H1 (cell line): ENCODE results near the gene GPRIN1. TPM values are rescaled to one million over a fixed set of nuclear protein-coding genes. Genes with fewer than 3 reads are reported as not detected.

Experiments
- CTCF ChIA-PET: fragments of 300-600 bp; sonication (Branson Sonifier 250); formaldehyde crosslinking; loops from one replicate; lab custom pipeline; 2021; ENCODE audit not compliant: partially characterized antibody; lab: Charles Lee
- POLR2A ChIA-PET: fragments of 300-600 bp; sonication (Branson Sonifier 250); formaldehyde crosslinking; loops from one replicate; lab custom pipeline; 2021; ENCODE audit warnings: inconsistent platforms; ENCODE audit not compliant: partially characterized antibody; lab: Charles Lee
- DNase-seq, 2 experiments: peaks; one replicate each; pipeline versions ENCODE4 v3.0.0 to v3.0.0-alpha.2; 2010 to 2022; ENCODE audit warnings: low spot score in 2 of 2, low read depth in 1 of 2, mixed read lengths in 1 of 2
- FAIRE-seq: peaks from 2 replicates; lab custom pipeline; 2011; peaks lifted over from hg19 to GRCh38; lab: Jason Lieb, UNC
- H2AFZ ChIP-seq: 2 replicates; pipeline ENCODE4 v1.8.1; 2012; ENCODE audit warnings: low read length, inconsistent platforms
- H2AK5ac ChIP-seq: 2 replicates; pipeline ENCODE4 v1.6.1; 2013; ENCODE audit warnings: low read depth, low read length
- H2BK120ac ChIP-seq: replicated peaks from 2 replicates; pipeline ENCODE3; 2013; ENCODE audit warnings: low read depth, low read length, inconsistent platforms
- H2BK12ac ChIP-seq: 2 replicates; pipeline ENCODE4 v1.6.1; 2013; ENCODE audit warnings: low read depth, low read length
- H2BK15ac ChIP-seq: 2 replicates; pipeline ENCODE4 v1.6.1; 2013; ENCODE audit warnings: low read length
- H2BK20ac ChIP-seq: 2 replicates; pipeline ENCODE4 v1.6.1; 2013; ENCODE audit warnings: low read length
- H2BK5ac ChIP-seq: 2 replicates; pipeline ENCODE4 v1.6.1; 2013; ENCODE audit warnings: low read depth, low read length
- H3K14ac ChIP-seq: 2 replicates; pipeline ENCODE4 v1.6.1; 2013; ENCODE audit warnings: inconsistent platforms; ENCODE audit not compliant: insufficient read length
- H3K18ac ChIP-seq: 2 replicates; pipeline ENCODE4 v1.6.1; 2013; ENCODE audit warnings: low read length; ENCODE audit errors: extremely low read depth
- H3K23ac ChIP-seq: 2 replicates; pipeline ENCODE4 v1.6.1; 2013; ENCODE audit warnings: inconsistent platforms; ENCODE audit not compliant: insufficient read length
- H3K23me2 ChIP-seq: 2 replicates; pipeline ENCODE4 v1.6.1; 2013; ENCODE audit warnings: low read depth, low read length
- H3K27ac ChIP-seq: 2 replicates; pipeline ENCODE4 v1.6.1; 2011; ENCODE audit warnings: low read depth, low read length, inconsistent platforms
- H3K27me3 ChIP-seq, 4 experiments: replicated peaks in 1 of 4; 1 replicate in 1 of 4; 2 replicates in 3 of 4; pipeline versions ENCODE4 v1.6.1 to v1.8.1; 2011 to 2013; ENCODE audit warnings: low read length in 3 of 4, mild to moderate bottlenecking in 3 of 4, inconsistent platforms in 2 of 4, mixed read lengths in 2 of 4, moderate library complexity in 1 of 4; ENCODE audit not compliant: control insufficient read depth in 3 of 4, insufficient read depth in 3 of 4; ENCODE audit errors: extremely low read depth in 1 of 4
- H3K36me3 ChIP-seq, 4 experiments: 2 replicates each; pipeline versions ENCODE4 v1.6.1 to v1.8.1; 2011 to 2013; ENCODE audit warnings: mild to moderate bottlenecking in 4 of 4, low read length in 3 of 4, moderate library complexity in 2 of 4, control low read depth in 1 of 4, inconsistent platforms in 1 of 4; ENCODE audit not compliant: insufficient read depth in 4 of 4, control insufficient read depth in 2 of 4
- H3K4ac ChIP-seq: replicated peaks from 2 replicates; pipeline ENCODE3; 2013; ENCODE audit warnings: low read length, low read depth, mixed read lengths, inconsistent platforms; ENCODE audit not compliant: insufficient read length
- H3K4me1 ChIP-seq, 4 experiments: replicated peaks in 1 of 4; 1 replicate in 1 of 4; 2 replicates in 3 of 4; pipeline versions ENCODE4 v1.6.1 to v1.8.1; 2011 to 2013; ENCODE audit warnings: low read length in 3 of 4, inconsistent platforms in 2 of 4, mixed read lengths in 1 of 4; ENCODE audit not compliant: insufficient read depth in 4 of 4, control insufficient read depth in 3 of 4
- H3K4me2 ChIP-seq, 2 experiments: 2 replicates each; pipeline versions ENCODE4 v1.6.1 to v1.8.1; 2011 to 2013; ENCODE audit warnings: low read depth in 2 of 2, low read length in 2 of 2, control low read depth in 1 of 2, inconsistent platforms in 1 of 2, mild to moderate bottlenecking in 1 of 2; ENCODE audit not compliant: insufficient read depth in 1 of 2
- H3K4me3 ChIP-seq, 4 experiments: fragments of 200-600, 300-600 bp in 1 of 4; sonication (generic), shearing (Covaris generic), sonication (Bioruptor Twin) in 1 of 4; 2 replicates each; pipeline versions ENCODE4 v1.5.1 to v1.8.1; 2011 to 2016; ENCODE audit warnings: low read length in 4 of 4, low read depth in 3 of 4, control low read depth in 2 of 4, inconsistent platforms in 2 of 4, mild to moderate bottlenecking in 2 of 4, mixed read lengths in 1 of 4, moderate library complexity in 1 of 4; ENCODE audit not compliant: insufficient read depth in 2 of 4; ENCODE audit errors: extremely low read depth in 1 of 4
- H3K56ac ChIP-seq: replicated peaks from 2 replicates; pipeline ENCODE3; 2013; ENCODE audit warnings: low read depth, mild to moderate bottlenecking, mixed read lengths, low read length, inconsistent platforms; ENCODE audit not compliant: insufficient read length
- H3K79me1 ChIP-seq: 2 replicates; pipeline ENCODE4 v1.6.1; 2013; ENCODE audit warnings: low read depth, low read length, control low read depth
- H3K79me2 ChIP-seq, 2 experiments: 2 replicates each; pipeline versions ENCODE4 v1.6.1 to v1.8.1; 2012 to 2013; ENCODE audit warnings: low read length in 2 of 2, mild to moderate bottlenecking in 2 of 2, inconsistent platforms in 1 of 2; ENCODE audit not compliant: insufficient read depth in 2 of 2, control insufficient read depth in 1 of 2
- H3K9ac ChIP-seq, 4 experiments: replicated peaks in 1 of 4; 1 replicate in 1 of 4; 2 replicates in 3 of 4; pipeline versions ENCODE4 v1.6.1 to v1.8.1; 2011 to 2013; ENCODE audit warnings: low read depth in 3 of 4, low read length in 3 of 4, control low read depth in 2 of 4, mild to moderate bottlenecking in 2 of 4, moderate library complexity in 2 of 4, inconsistent platforms in 1 of 4; ENCODE audit errors: extremely low read depth in 1 of 4
- H3K9me3 ChIP-seq, 2 experiments: 2 replicates each; pipeline versions ENCODE4 v1.6.1 to v1.8.1; 2012 to 2013; ENCODE audit warnings: mild to moderate bottlenecking in 2 of 2, moderate library complexity in 2 of 2, control low read depth in 1 of 2, inconsistent platforms in 1 of 2, low read depth in 1 of 2, low read length in 1 of 2, mixed read lengths in 1 of 2; ENCODE audit not compliant: insufficient read depth in 2 of 2
- H4K20me1 ChIP-seq, 2 experiments: replicated peaks in 1 of 2; 2 replicates each; pipeline versions ENCODE3 to v1.8.1; 2011 to 2013; ENCODE audit warnings: inconsistent platforms in 2 of 2, low read length in 2 of 2, mild to moderate bottlenecking in 1 of 2; ENCODE audit not compliant: insufficient read depth in 2 of 2, control insufficient read depth in 1 of 2
- H4K5ac ChIP-seq: 2 replicates; pipeline ENCODE4 v1.6.1; 2013; ENCODE audit warnings: low read length, low read depth, mixed read lengths, inconsistent platforms; ENCODE audit not compliant: insufficient read length
- H4K8ac ChIP-seq: 2 replicates; pipeline ENCODE4 v1.8.0; 2013; ENCODE audit warnings: mild to moderate bottlenecking, moderate library complexity, low read length, inconsistent platforms; ENCODE audit not compliant: insufficient read depth; ENCODE audit errors: extremely low read depth
- H4K91ac ChIP-seq: replicated peaks from 2 replicates; pipeline ENCODE3; 2013; ENCODE audit warnings: low read length, mixed read lengths, inconsistent platforms; ENCODE audit not compliant: insufficient read length
- CTCF ChIP-seq, 3 experiments: IDR thresholded peaks; 1 replicate in 2 of 3; 2 replicates in 1 of 3; pipeline versions ENCODE4 v1.5.1 to v1.6.1; 2011; ENCODE audit warnings: low read length in 3 of 3, mild to moderate bottlenecking in 3 of 3, inconsistent platforms in 2 of 3, low read depth in 1 of 3, moderate library complexity in 1 of 3; ENCODE audit not compliant: insufficient read depth in 1 of 3; ENCODE audit errors: control extremely low read depth in 1 of 3
- KDM5A ChIP-seq: fragments of 200-600 bp; IDR thresholded peaks from 2 replicates; pipeline ENCODE4 v1.7.1; 2012; ENCODE audit warnings: mild to moderate bottlenecking, low read length, inconsistent platforms, mixed read lengths
- MAFK ChIP-seq: IDR thresholded peaks from 2 replicates; pipeline ENCODE4 v1.6.1; 2012; ENCODE audit warnings: low read depth, mild to moderate bottlenecking, improper control_type of control experiment, low read length
- POU5F1 ChIP-seq: IDR thresholded peaks from 2 replicates; pipeline ENCODE4 v1.6.1; 2011; ENCODE audit warnings: low read depth, mild to moderate bottlenecking, low read length, moderate library complexity
- RBBP5 ChIP-seq: IDR thresholded peaks from 2 replicates; pipeline ENCODE4 v1.7.1; 2012; ENCODE audit warnings: low read depth, mild to moderate bottlenecking, inconsistent platforms, low read length, moderate library complexity, borderline replicate concordance
- RNF2 ChIP-seq: fragments of 200-900, 300-1000 bp; sonication (generic); IDR thresholded peaks from 2 replicates; pipeline ENCODE4 v1.7.1; 2016; ENCODE audit warnings: borderline replicate concordance, low read depth, mild to moderate bottlenecking, antibody characterized with exemption, low read length; ENCODE audit not compliant: poor library complexity, severe bottlenecking; ENCODE audit errors: missing control alignments
- RXRA ChIP-seq: IDR thresholded peaks from 2 replicates; pipeline ENCODE4 v1.6.1; 2011; ENCODE audit warnings: low read depth, mild to moderate bottlenecking, low read length, moderate library complexity; ENCODE audit not compliant: insufficient read depth
- SP4 ChIP-seq: IDR thresholded peaks from 2 replicates; pipeline ENCODE4 v1.6.1; 2012; ENCODE audit warnings: low read length, inconsistent platforms
- WGBS, 2 experiments: shearing (Covaris generic) in 1 of 2; methylation state at CpG; one replicate each; pipeline versions ENCODE4 v1.1.6 to v1.1.7; 2013 to 2015; ENCODE audit warnings: low lambda C conversion rate in 2 of 2, mixed read lengths in 2 of 2, inconsistent platforms in 1 of 2, low coverage in 1 of 2, missing lambda C conversion rate in 1 of 2; ENCODE audit not compliant: insufficient replicate concordance in 2 of 2, insufficient coverage in 1 of 2, insufficient read length in 1 of 2; ENCODE audit errors: extremely low coverage in 1 of 2, missing lambda C conversion rate in 1 of 2; 5-methylcytosine and 5-hydroxymethylcytosine counted together
- polyA plus RNA-seq, 7 experiments: library from polyadenylated mRNA; depleted of rRNA in 3 of 7; stranded (reverse) in 5 of 7; unstranded in 2 of 7; fragments of >200 nt in 5 of 7; fragments of 200-250 nt in 2 of 7; gene quantifications; 1 replicate in 5 of 7; 2 replicates in 1 of 7; 4 replicates in 1 of 7; pipeline versions ENCODE4 v1.2.1 to v1.2.3, GENCODE V29; 2011 to 2013; ENCODE audit warnings: missing spikeins in 2 of 7, mixed read lengths in 2 of 7
- total RNA-seq: library from RNA; stranded (reverse); fragmentation: NEBNext Ultra II Directional; extraction: Animal tissue kit (Norgen Biotek cat#: 25700); gene quantifications from 2 replicates; pipeline ENCODE4 v1.2.1, GENCODE V29; 2021

Gene GPRIN1
- total and polyA plus RNA-seq, 2 of the 8 experiments (the other 6 are each of a cell fraction or from before 2014, with no cell fraction given) = 3.3 to 12.0 TPM

- CTCF ChIA-PET = interaction anchor here (0.7 to 5.6 kb wide), 20 partner anchors 10 to 726 kb away, joined by 3 to 37 read pairs (median 5); partner anchors contain the start of genes CDHR2 and CPLX2
- WGBS, 2 experiments = 22% methylated on average over 63 of the region's 98 CpGs; no CpG with 5 or more reads in 1 of the 2 experiments
- FAIRE-seq = no peak
- TF ChIP-seq CTCF (IDR thresholded peaks at IDR 0.05; ENCODE audit: control extremely low read depth in 1 of 3, insufficient read depth in 1 of 3, low read depth in 1 of 3, low read length in 3 of 3) (peak in 2 of 3 experiments; percentile 54 to 75; a peak in 3 of 4 replicates), RBBP5 (no peak), MAFK (no peak), SP4 (no peak), RXRA (no peak), KDM5A (no peak), POU5F1 (no peak), RNF2 (no peak)
Observed at GRCh38 chr5:176596689-176597416, 13.1 kb downstream of the GPRIN1 start.

More at GRCh38 chr5:176596689-176597416, 13.1 kb downstream of the GPRIN1 start:
- no peak overlapping the region for H2BK15ac ChIP-seq
- H2AFZ ChIP-seq = peak overlapping the region; percentile 8; the same call in 1 of the 2 replicates
- H3K14ac ChIP-seq = no peak overlapping the region
- H3K4me1 ChIP-seq = 0 out of 7 replicates have a peak, but pooled peaks cover 0 to 2% (median 0%) of the 10 kb centered on the region in 4 experiments
- peak overlapping the region; percentile 69 to 83 for H3K4me2 ChIP-seq
- H4K20me1 ChIP-seq = peaks cover 0 to 10% of the 10 kb centered on the region in 2 experiments
- peaks cover 0 to 4% (median 0%) of the 10 kb centered on the region in 4 experiments; a peak in 2 of 8 replicates for H3K36me3 ChIP-seq
- no peak overlapping the region for H2AK5ac ChIP-seq
- no peak overlapping the region for H3K18ac ChIP-seq
- H3K23ac ChIP-seq = no peak overlapping the region
- no peaks in the 10 kb centered on the region for H3K79me1 ChIP-seq
- H2BK20ac ChIP-seq = no peak overlapping the region
- no peak overlapping the region for H2BK5ac ChIP-seq
- no peaks in the 10 kb centered on the region for H3K79me2 ChIP-seq
- no peak overlapping the region for H3K4ac ChIP-seq
- POLR2A ChIA-PET = interaction anchor here (0.7 to 3.3 kb wide), 10 partner anchors 9 to 209 kb away, joined by 3 to 23 read pairs (median 4); partner anchors contain the start of genes EIF4E1B, NOP16, RNF44 and SNCB
- H3K27ac ChIP-seq = no peak overlapping the region
- peak overlapping the region; percentile 72; the same call in 1 of the 2 replicates for H4K8ac ChIP-seq
- peak in 1 of 2 experiments; percentile 78 for DNase-seq
- peaks cover 0 to 5% of the 10 kb centered on the region in 2 experiments; a peak in 2 of 4 replicates for H3K9me3 ChIP-seq
- peaks cover 0 to 19% (median 7%) of the 10 kb centered on the region in 4 experiments; a peak in 4 of 7 replicates for H3K27me3 ChIP-seq
- peak overlapping the region in 3 of 4 experiments; percentile 10 to 55 (median 21); a peak in 4 of 8 replicates for H3K4me3 ChIP-seq
- H2BK12ac ChIP-seq = no peak overlapping the region
- no peak overlapping the region for H4K5ac ChIP-seq
- no peak overlapping the region for H2BK120ac ChIP-seq
- no peak overlapping the region for H3K56ac ChIP-seq
- H4K91ac ChIP-seq = no peak overlapping the region
- H3K23me2 ChIP-seq = peaks cover 9% of the 10 kb centered on the region; the same call in 1 of the 2 replicates
- H3K9ac ChIP-seq = no peak overlapping the region
